HEK293 (cell line): ENCODE data around the gene CD96.

ENCODE experiments used
- CTCF ChIP-seq: fragments of 450-650 bp; formaldehyde crosslinking; IDR thresholded peaks from 2 replicates; pipeline ENCODE4 v1.5.1; 2016; ENCODE audit warnings: missing biosample characterization, missing genetic modification characterization
- ELK4 ChIP-seq: IDR thresholded peaks from 2 replicates; pipeline ENCODE4 v1.6.1; 2011; ENCODE audit warnings: mild to moderate bottlenecking, low read depth, low read length, borderline replicate concordance
- OVOL3 ChIP-seq: fragments of 450-650 bp; formaldehyde crosslinking; IDR thresholded peaks from 2 replicates; pipeline ENCODE4 v1.5.1; 2016; ENCODE audit warnings: missing biosample characterization, missing genetic modification characterization
- ZNF140 ChIP-seq: fragments of 450-650 bp; formaldehyde crosslinking; IDR thresholded peaks from 2 replicates; pipeline ENCODE4 v1.5.1; 2016; ENCODE audit warnings: missing biosample characterization, missing genetic modification characterization
- ZNF324 ChIP-seq: fragments of 450-650 bp; formaldehyde crosslinking; IDR thresholded peaks from 2 replicates; pipeline ENCODE4 v1.5.1; 2016; ENCODE audit warnings: missing biosample characterization, missing genetic modification characterization

- TF ChIP-seq CTCF (tag by site-specific recombination) = no peak
- TF ChIP-seq OVOL3 = no peak
- no peak for TF ChIP-seq ELK4
- no peak for TF ChIP-seq ZNF324 (tag by site-specific recombination)
- no peak for TF ChIP-seq ZNF140 (tag by site-specific recombination)
These were observed 152.5 kb downstream of the CD96 start for GRCh38 chr3:111694471-111694870.
